SK-N-SH (cell line): ENCODE results near the gene ZBTB1. TPM values are rescaled to one million over a fixed set of nuclear protein-coding genes. Genes with fewer than 3 reads are reported as not detected.
A peak's percentile ranks its signal among the peaks of the same experiment; 100 is the strongest.

Experiments used
- CTCF ChIA-PET: fragments of 300-600, 350-600 bp; formaldehyde crosslinking; extraction: SDS; loops from one replicate; lab custom pipeline; 2021; lab: Yijun Ruan, JAX
- POLR2A ChIA-PET: fragments of 350-600 bp; sonication (Branson Sonifier 250); formaldehyde crosslinking; extraction: SDS; loops from one replicate; lab custom pipeline; 2020; ENCODE audit warnings: antibody characterized with exemption, inconsistent platforms; lab: Yijun Ruan, JAX
- DNase-seq: peaks from one replicate; pipeline ENCODE4 v3.0.0; 2012
- H2AFZ ChIP-seq: fragments of 200-600 bp; sonication (generic); 2 replicates; pipeline ENCODE4 v1.8.1; 2016; ENCODE audit warnings: antibody characterized with exemption, mild to moderate bottlenecking, low read depth
- H3F3A ChIP-seq: fragments of 200-600 bp; sonication (generic); replicated peaks from 2 replicates; pipeline ENCODE3; 2016; ENCODE audit warnings: antibody characterized with exemption, mild to moderate bottlenecking; ENCODE audit not compliant: insufficient read depth
- H3K27ac ChIP-seq, 2 experiments: fragments of 200-500 bp in 1 of 2; fragments of 200-600 bp in 1 of 2; sonication (Bioruptor generic) in 1 of 2; sonication (generic), shearing (Covaris generic) in 1 of 2; 2 replicates each; pipeline versions ENCODE4 v1.5.1 to v1.6.1; 2014 to 2016; ENCODE audit warnings: low read depth in 2 of 2, inconsistent platforms in 1 of 2, low read length in 1 of 2, mild to moderate bottlenecking in 1 of 2, mixed read lengths in 1 of 2
- H3K27me3 ChIP-seq: fragments of 200-600 bp; sonication (generic), shearing (Covaris generic); 2 replicates; pipeline ENCODE4 v1.6.1; 2016; ENCODE audit warnings: mixed run types; ENCODE audit not compliant: insufficient read depth
- H3K36me3 ChIP-seq, 2 experiments: fragments of 200-500 bp in 1 of 2; fragments of 200-600 bp in 1 of 2; sonication (Bioruptor generic) in 1 of 2; sonication (generic) in 1 of 2; replicated peaks in 1 of 2; 2 replicates each; pipeline versions ENCODE3 to v1.5.1; 2014 to 2016; ENCODE audit warnings: low read length in 1 of 2, mild to moderate bottlenecking in 1 of 2; ENCODE audit not compliant: insufficient read depth in 2 of 2, control insufficient read depth in 1 of 2
- H3K4me1 ChIP-seq, 2 experiments: fragments of 200-500 bp in 1 of 2; fragments of 200-600 bp in 1 of 2; sonication (Bioruptor generic) in 1 of 2; sonication (generic), shearing (Covaris generic) in 1 of 2; 2 replicates each; pipeline versions ENCODE4 v1.5.1 to v1.6.1; 2014 to 2016; ENCODE audit warnings: low read depth in 1 of 2, low read length in 1 of 2, mixed run types in 1 of 2; ENCODE audit not compliant: insufficient read depth in 2 of 2, control insufficient read depth in 1 of 2
- H3K4me2 ChIP-seq: fragments of 200-600 bp; sonication (generic), shearing (Covaris generic); 2 replicates; pipeline ENCODE4 v1.6.1; 2017; ENCODE audit warnings: mixed run types
- H3K4me3 ChIP-seq, 2 experiments: fragments of 200-500 bp in 1 of 2; fragments of 200-600 bp in 1 of 2; sonication (Bioruptor generic) in 1 of 2; sonication (generic), shearing (Covaris generic) in 1 of 2; 2 replicates each; pipeline versions ENCODE4 v1.5.1 to v1.8.1; 2014 to 2016; ENCODE audit warnings: low read depth in 2 of 2, inconsistent platforms in 1 of 2, low read length in 1 of 2, mild to moderate bottlenecking in 1 of 2, mixed read lengths in 1 of 2, moderate library complexity in 1 of 2
- H3K79me2 ChIP-seq: fragments of 200-600 bp; sonication (generic); 2 replicates; pipeline ENCODE4 v1.8.1; 2017; ENCODE audit warnings: mild to moderate bottlenecking; ENCODE audit not compliant: insufficient read depth
- H3K9ac ChIP-seq: fragments of 200-600 bp; sonication (generic); 2 replicates; pipeline ENCODE4 v1.6.1; 2017; ENCODE audit warnings: mixed run types
- H3K9me2 ChIP-seq: fragments of 200-600 bp; sonication (generic); 2 replicates; pipeline ENCODE4 v1.6.1; 2017; ENCODE audit warnings: mixed run types
- H3K9me3 ChIP-seq: fragments of 200-600 bp; sonication (generic); 2 replicates; pipeline ENCODE4 v1.6.1; 2017; ENCODE audit warnings: mixed run types, mild to moderate bottlenecking, moderate library complexity
- H4K20me1 ChIP-seq: fragments of 200-600 bp; sonication (generic); 2 replicates; pipeline ENCODE4 v1.6.1; 2017; ENCODE audit warnings: mild to moderate bottlenecking, mixed run types; ENCODE audit not compliant: insufficient read depth
- CHD2 ChIP-seq: fragments of 150-350 bp; IDR thresholded peaks from 2 replicates; pipeline ENCODE4 v1.6.1; 2018; ENCODE audit warnings: low read length; ENCODE audit not compliant: partially characterized antibody
- ELF1 ChIP-seq: IDR thresholded peaks from 2 replicates; pipeline ENCODE4 v1.4.0; 2012
- EP300 ChIP-seq, 2 experiments: IDR thresholded peaks; 2 replicates each; pipeline versions ENCODE4 v1.4.0 to v1.6.1; 2012; ENCODE audit warnings: borderline replicate concordance in 1 of 2, low read depth in 1 of 2, low read length in 1 of 2
- FOXM1 ChIP-seq: IDR thresholded peaks from 2 replicates; pipeline ENCODE4 v1.4.0; 2012; ENCODE audit warnings: low read depth, mild to moderate bottlenecking
- GABPA ChIP-seq: IDR thresholded peaks from 2 replicates; pipeline ENCODE4 v1.4.0; 2012; ENCODE audit warnings: low read depth, mild to moderate bottlenecking
- MAX ChIP-seq: IDR thresholded peaks from 2 replicates; pipeline ENCODE4 v1.4.0; 2012; ENCODE audit warnings: low read depth
- MXI1 ChIP-seq: IDR thresholded peaks from 2 replicates; pipeline ENCODE4 v1.6.1; 2012; ENCODE audit warnings: mild to moderate bottlenecking, low read depth, low read length, improper control_type of control experiment
- NFIC ChIP-seq: IDR thresholded peaks from 2 replicates; pipeline ENCODE4 v1.4.0; 2012; ENCODE audit warnings: borderline replicate concordance
- RAD21 ChIP-seq: IDR thresholded peaks from 2 replicates; pipeline ENCODE4 v1.6.1; 2012; ENCODE audit warnings: mild to moderate bottlenecking, low read length
- RXRA ChIP-seq: IDR thresholded peaks from 2 replicates; pipeline ENCODE4 v1.4.0; 2012; ENCODE audit warnings: low read depth, mild to moderate bottlenecking, borderline replicate concordance
- TAF1 ChIP-seq: IDR thresholded peaks from 2 replicates; pipeline ENCODE4 v1.6.1; 2012; ENCODE audit warnings: low read depth, mild to moderate bottlenecking, low read length, moderate library complexity, borderline replicate concordance
- WGBS: methylation state at CpG from one replicate; pipeline ENCODE4 v1.1.6; 2017; ENCODE audit warnings: low lambda C conversion rate; 5-methylcytosine and 5-hydroxymethylcytosine counted together
- polyA plus RNA-seq, 3 experiments: library from polyadenylated mRNA; depleted of rRNA; stranded (reverse); fragments of >200 nt; gene quantifications; 2 replicates each; pipeline ENCODE4 v1.2.3, GENCODE V29; 2012
- TF ChIP-seq, protein P1 (sequence below): IDR thresholded peaks from 2 replicates; pipeline ENCODE4 v1.4.0; 2012; ENCODE audit warnings: low read depth, borderline replicate concordance

ZBTB1 gene
- polyA plus RNA-seq, 1 of the 3 experiments (the other 2 are of a cell fraction) = 12.7 TPM

DNA sequence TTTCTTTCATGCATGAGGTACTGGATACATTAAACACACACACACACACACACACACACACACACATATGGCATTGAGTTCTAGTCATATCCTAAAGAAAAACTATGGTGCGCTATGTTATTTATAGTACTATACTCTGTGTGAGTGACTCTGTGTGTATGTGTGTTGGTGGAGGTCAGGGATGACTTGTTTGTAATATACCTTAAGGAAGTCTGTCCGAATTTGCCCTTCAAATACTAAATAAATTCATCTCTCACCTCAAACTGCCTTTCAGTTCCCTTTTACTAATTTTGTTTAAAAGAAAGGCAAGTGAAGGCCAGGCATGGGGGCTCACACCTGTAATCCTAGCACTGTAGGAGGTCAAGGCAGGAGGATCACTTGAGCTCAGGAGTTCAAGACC, 41.4 kb upstream of the ZBTB1 start (continued):
- no peak for TF ChIP-seq ELF1
- TF ChIP-seq RXRA = no peak
- no peak for TF ChIP-seq RAD21
- no peak for TF ChIP-seq NFIC
- TF ChIP-seq CHD2 = no peak
- no peak for TF ChIP-seq GABPA
- no peak for TF ChIP-seq FOXM1
- TF ChIP-seq, all 33 proteins: peak for 0

- Histone ChIP-seq H3K79me2 (no peaks in the 10 kb centered on the region), H3F3A (peaks cover 8% of the 10 kb centered on the region), H3K9me3 (no peaks in the 10 kb centered on the region), H3K36me3 (peaks cover 0 to 3% of the 10 kb centered on the region in 2 experiments), H2AFZ (no peak overlapping the region), H3K9me2 (no peaks in the 10 kb centered on the region), H3K27me3 (no peaks in the 10 kb centered on the region), H3K4me3 (no peak overlapping the region), H3K4me1 (peaks cover 0 to 13% of the 10 kb centered on the region in 2 experiments; a peak in 2 of 4 replicates), H3K4me2 (no peak overlapping the region), H3K9ac (no peak overlapping the region), H4K20me1 (no peaks in the 10 kb centered on the region), H3K27ac (no peak overlapping the region)
- ChIA-PET POLR2A (interaction anchor here (0.6 kb wide), 1 partner anchor 27 kb away, joined by 3 read pairs; no protein-coding TSS in a partner anchor), CTCF (interaction anchor here (0.9 to 5.5 kb wide), 5 partner anchors 15 to 173 kb away, joined by 3 to 28 read pairs (median 4); no protein-coding TSS in a partner anchor)
- no peak for DNase-seq
- 89% methylated on average over 6 of the region's 6 CpGs for WGBS
- TF ChIP-seq MXI1 = no peak
- no peak for TF ChIP-seq EP300 (IDR thresholded peaks at IDR 0.05; ENCODE audit: borderline replicate concordance in 1 of 2, low read depth in 1 of 2, low read length in 1 of 2)
- no peak for TF ChIP-seq TAF1
- TF ChIP-seq MAX = no peak
- TF ChIP-seq NFIC = no peak
- no peak for TF ChIP-seq CHD2
Observed at GRCh38 chr14:64463873-64464272, 40.7 kb upstream of the ZBTB1 start.

- no peak for DNase-seq
- Histone ChIP-seq H3K27me3 (no peaks in the 10 kb centered on the region), H3K9me3 (no peaks in the 10 kb centered on the region), H3K36me3 (peaks cover 0 to 5% of the 10 kb centered on the region in 2 experiments), H3K4me2 (peak overlapping the region; percentile 85), H3K9ac (peak overlapping the region; percentile 38; the same call in 1 of the 2 replicates), H3K4me3 (peak overlapping the region; percentile 68 to 73), H3K9me2 (no peaks in the 10 kb centered on the region), H3K79me2 (no peaks in the 10 kb centered on the region), H3K4me1 (peaks cover 0 to 13% of the 10 kb centered on the region in 2 experiments; a peak in 2 of 4 replicates), H3F3A (peaks cover 8% of the 10 kb centered on the region), H4K20me1 (no peaks in the 10 kb centered on the region), H3K27ac (peak overlapping the region in 1 of 2 experiments; percentile 44; a peak in 1 of 4 replicates), H2AFZ (peak overlapping the region; percentile 73; the same call in 1 of the 2 replicates)
- no peak for TF ChIP-seq FOXM1
- TF ChIP-seq, protein P1, sequence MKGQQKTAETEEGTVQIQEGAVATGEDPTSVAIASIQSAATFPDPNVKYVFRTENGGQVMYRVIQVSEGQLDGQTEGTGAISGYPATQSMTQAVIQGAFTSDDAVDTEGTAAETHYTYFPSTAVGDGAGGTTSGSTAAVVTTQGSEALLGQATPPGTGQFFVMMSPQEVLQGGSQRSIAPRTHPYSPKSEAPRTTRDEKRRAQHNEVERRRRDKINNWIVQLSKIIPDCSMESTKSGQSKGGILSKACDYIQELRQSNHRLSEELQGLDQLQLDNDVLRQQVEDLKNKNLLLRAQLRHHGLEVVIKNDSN = no peak
- CTCF ChIA-PET = interaction anchor here (1.1 to 5.5 kb wide), 4 partner anchors 14 to 76 kb away, joined by 3 to 28 read pairs (median 4); partner anchors contain the start of gene HSPA2
- POLR2A ChIA-PET = no interaction called here
- 25% methylated on average over 6 of the region's 6 CpGs for WGBS
Observed at GRCh38 chr14:64464651-64465050, 39.9 kb upstream of the ZBTB1 start.
